ENCODE measurements around the gene ARHGAP10.

The ARHGAP10 gene

DNA sequence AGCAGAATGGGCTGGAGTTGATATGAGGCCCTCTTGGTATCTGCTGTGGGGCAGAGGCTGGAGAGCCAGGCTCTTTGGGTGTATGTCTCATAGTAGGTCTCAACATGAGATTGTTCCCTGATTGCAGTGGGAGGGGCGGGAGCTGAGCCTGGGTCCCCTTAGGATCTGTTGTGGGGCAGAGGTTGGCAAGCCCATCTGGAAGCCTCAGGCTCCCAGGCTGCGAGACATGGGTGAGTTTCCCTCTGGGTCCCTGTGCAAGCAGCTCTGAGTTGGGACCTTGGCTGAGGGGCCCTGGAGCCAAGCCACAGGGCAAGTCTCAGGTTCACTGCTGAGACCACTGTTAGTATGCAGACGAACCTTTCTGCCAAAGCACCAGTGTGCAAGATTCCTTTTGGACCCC, 201.9 kb downstream of the ARHGAP10 start:
- H3K4me3 ChIP-seq (ENCODE audit: low read depth, low read length) = no peak overlapping the region
- TF ChIP-seq, protein P1, sequence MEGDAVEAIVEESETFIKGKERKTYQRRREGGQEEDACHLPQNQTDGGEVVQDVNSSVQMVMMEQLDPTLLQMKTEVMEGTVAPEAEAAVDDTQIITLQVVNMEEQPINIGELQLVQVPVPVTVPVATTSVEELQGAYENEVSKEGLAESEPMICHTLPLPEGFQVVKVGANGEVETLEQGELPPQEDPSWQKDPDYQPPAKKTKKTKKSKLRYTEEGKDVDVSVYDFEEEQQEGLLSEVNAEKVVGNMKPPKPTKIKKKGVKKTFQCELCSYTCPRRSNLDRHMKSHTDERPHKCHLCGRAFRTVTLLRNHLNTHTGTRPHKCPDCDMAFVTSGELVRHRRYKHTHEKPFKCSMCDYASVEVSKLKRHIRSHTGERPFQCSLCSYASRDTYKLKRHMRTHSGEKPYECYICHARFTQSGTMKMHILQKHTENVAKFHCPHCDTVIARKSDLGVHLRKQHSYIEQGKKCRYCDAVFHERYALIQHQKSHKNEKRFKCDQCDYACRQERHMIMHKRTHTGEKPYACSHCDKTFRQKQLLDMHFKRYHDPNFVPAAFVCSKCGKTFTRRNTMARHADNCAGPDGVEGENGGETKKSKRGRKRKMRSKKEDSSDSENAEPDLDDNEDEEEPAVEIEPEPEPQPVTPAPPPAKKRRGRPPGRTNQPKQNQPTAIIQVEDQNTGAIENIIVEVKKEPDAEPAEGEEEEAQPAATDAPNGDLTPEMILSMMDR (IDR thresholded peaks at IDR 0.05; ENCODE audit: borderline replicate concordance, insufficient read depth, low read depth, low read length) = no peak

DNA sequence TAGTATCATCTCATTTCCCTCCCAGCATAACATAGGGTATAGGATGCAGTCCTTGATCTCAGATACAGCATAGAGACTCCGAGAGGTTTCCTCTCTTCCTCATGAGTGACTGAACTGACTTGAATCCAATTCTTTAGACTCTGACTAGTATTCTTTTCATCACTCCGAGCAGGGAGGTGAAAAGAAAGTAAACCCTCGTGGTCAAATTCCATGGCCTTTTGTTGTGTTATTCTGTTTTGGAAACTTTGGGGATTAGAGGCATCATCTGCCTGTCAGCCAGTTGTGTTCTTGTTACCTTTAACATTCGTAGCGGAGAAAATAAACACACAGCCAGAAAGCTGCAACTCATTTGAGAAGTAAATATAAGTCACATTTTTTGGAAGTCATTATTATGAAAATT, 206.6 kb downstream of the ARHGAP10 start:
- TF ChIP-seq, protein P1 (IDR thresholded peaks at IDR 0.05; ENCODE audit: borderline replicate concordance, insufficient read depth, low read depth, low read length) = no peak
- no peak overlapping the region for H3K4me3 ChIP-seq (ENCODE audit: low read depth, low read length)

DNA sequence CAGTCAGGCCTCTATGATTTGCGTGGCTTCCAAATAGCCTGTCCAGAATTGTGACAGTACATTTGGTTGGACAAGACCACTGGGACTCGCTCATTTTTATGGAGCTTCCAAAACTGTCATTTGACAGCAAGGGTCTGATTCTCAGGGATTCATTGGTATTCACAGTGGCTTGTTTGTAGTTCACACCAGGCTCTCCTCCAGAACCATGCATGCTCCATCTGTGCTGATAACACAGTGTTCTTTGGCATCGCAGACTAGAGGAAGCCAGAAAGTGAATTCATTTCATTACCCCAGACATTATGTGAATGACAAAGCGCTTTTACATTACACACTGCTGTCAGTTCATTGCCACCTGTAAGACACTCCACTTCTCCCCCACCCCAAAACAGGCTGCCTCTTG, 208.3 kb downstream of the ARHGAP10 start:
- no peak overlapping the region for H3K4me3 ChIP-seq (ENCODE audit: low read depth, low read length)
- TF ChIP-seq, protein P1 (IDR thresholded peaks at IDR 0.05; ENCODE audit: borderline replicate concordance, insufficient read depth, low read depth, low read length) = no peak

DNA sequence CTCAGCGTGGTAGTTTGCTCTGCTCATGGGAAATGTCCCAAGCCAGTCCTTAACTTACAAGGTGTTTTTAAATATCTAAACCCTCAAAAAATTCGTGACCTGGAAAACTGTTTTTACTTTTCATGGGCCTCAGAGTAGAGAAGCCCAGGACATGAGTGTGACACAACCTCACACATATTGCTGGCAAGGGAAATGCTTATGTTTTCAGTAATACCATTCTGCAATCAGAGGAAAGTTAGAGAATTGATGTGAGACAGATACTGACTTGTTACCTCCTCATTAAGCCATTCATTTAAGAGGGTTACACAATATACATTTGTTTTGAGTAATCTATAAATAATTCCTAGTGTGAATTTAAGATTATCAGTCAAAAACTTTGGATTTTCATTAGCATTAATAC, 209.5 kb downstream of the ARHGAP10 start:
- H3K4me3 ChIP-seq (ENCODE audit: low read depth, low read length) = no peak overlapping the region
- TF ChIP-seq, protein P1 (IDR thresholded peaks at IDR 0.05; ENCODE audit: borderline replicate concordance, insufficient read depth, low read depth, low read length) = no peak

DNA sequence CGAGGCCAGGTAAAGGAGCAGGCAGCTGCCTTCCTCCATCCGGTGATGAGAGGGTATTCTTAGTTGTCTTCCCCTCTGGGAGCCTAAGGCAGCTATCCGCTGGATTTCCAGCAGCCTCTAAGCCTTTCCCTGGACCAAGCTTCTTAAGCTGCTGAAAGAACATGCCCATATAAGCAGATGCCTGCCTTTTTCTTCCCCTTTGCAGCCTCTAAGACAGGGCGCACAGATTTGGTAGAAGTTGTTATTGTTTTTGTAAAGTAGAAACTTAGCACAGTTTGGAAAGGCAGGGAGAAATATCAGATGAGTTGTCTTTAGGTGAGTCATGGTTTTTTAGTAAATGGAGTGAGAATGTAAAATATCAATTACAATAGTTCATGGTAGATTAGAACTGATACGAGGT, 210.8 kb downstream of the ARHGAP10 start:
- H3K4me3 ChIP-seq (ENCODE audit: low read depth, low read length) = no peak overlapping the region
- TF ChIP-seq, protein P1 (IDR thresholded peaks at IDR 0.05; ENCODE audit: borderline replicate concordance, insufficient read depth, low read depth, low read length) = no peak

DNA sequence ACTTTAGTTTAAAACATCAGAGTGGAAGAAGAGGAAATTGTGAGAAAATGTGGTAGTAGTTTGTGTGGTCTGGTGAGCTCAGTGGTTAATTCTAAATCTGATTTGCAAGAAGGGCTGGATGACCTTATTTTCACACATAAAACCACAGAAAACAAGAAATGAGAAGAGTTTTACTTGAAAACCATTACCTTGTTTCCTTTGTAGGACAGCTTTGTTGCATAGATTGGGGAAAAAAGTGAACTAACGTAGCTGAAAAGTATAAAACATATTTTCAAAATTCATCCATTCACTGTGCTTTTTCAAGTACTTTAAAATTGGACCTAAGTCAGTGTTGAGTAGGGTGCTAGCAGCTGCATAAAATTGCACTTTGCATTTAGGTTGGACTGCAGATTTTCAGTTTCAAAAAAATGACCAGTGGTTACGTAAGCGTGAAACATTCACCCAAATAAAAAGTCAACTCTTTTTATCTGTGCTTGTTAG, 211.3 kb downstream of the ARHGAP10 start:
- TF ChIP-seq, protein P1 (IDR thresholded peaks at IDR 0.05; ENCODE audit: borderline replicate concordance, insufficient read depth, low read depth, low read length) = no peak
- no peak overlapping the region for H3K4me3 ChIP-seq (ENCODE audit: low read depth, low read length)

DNA sequence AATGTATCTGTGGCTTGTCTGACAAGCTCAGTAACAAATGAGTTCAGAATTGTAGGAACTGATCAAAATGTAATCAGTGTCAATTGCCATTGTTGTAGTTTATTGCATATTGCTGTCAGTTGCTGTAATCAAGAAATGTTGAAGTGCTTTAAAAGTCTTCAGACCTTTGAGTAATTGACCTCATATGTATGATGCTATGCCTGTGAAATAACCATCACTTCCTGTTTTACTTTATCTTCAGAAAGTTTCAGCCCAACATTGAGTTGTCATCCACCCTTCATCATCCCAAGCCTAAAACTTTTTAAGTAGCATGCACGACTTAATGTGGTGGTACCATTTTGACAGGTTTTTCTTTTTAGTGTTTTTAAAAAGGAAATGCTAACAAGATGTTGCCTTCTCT, 212.4 kb downstream of the ARHGAP10 start:
- TF ChIP-seq, protein P1 (IDR thresholded peaks at IDR 0.05; ENCODE audit: borderline replicate concordance, insufficient read depth, low read depth, low read length) = no peak
- no peak overlapping the region for H3K4me3 ChIP-seq (ENCODE audit: low read depth, low read length)

Measured in GM12875 (cell line).